Uterus (tissue), 4 donors: ENCODE measurements around the gene RNF144A. TPM values are rescaled to one million over a fixed set of nuclear protein-coding genes. Genes with fewer than 3 reads are reported as not detected.

Experiments
- DNase-seq, 2 donors: peaks; one replicate each; pipeline ENCODE4 v3.0.0-alpha.2; 2019 to 2020
- H3K27ac ChIP-seq, 2 donors: fragments of 200-600 bp; sonication (generic); 1 replicate in 1 of 2; 2 replicates in 1 of 2; pipeline ENCODE4 v1.5.1; 2016 to 2018
- H3K27me3 ChIP-seq, 2 donors: fragments of 200-600 bp; sonication (generic); one replicate each; pipeline ENCODE4 v1.5.1; 2018 to 2019; ENCODE audit warnings: control low read depth in 1 of 2
- H3K36me3 ChIP-seq, 2 donors: fragments of 200-600 bp; sonication (generic); one replicate each; pipeline ENCODE4 v1.5.1; 2019; ENCODE audit warnings: control low read depth in 1 of 2
- H3K4me1 ChIP-seq, 2 donors: fragments of 200-600 bp; sonication (generic); one replicate each; pipeline ENCODE4 v1.5.1; 2018 to 2019; ENCODE audit warnings: control low read depth in 1 of 2
- H3K4me3 ChIP-seq, 2 donors: fragments of 200-600 bp; sonication (generic); 1 replicate in 1 of 2; 2 replicates in 1 of 2; pipeline ENCODE4 v1.5.1; 2018 to 2019; ENCODE audit warnings: mild to moderate bottlenecking in 1 of 2
- H3K9me3 ChIP-seq, 2 donors: fragments of 200-600 bp; sonication (generic); one replicate each; pipeline ENCODE4 v1.5.1; 2019; ENCODE audit warnings: control low read depth in 1 of 2
- POLR2A ChIP-seq, 2 donors: fragments of 450-650 bp; IDR thresholded peaks; one replicate each; pipeline ENCODE4 v1.6.1; 2016; ENCODE audit warnings: antibody characterized with exemption in 2 of 2, mild to moderate bottlenecking in 1 of 2, moderate library complexity in 1 of 2
- intact Hi-C: fragments of 100-400 bp; cut with DNase I; formaldehyde crosslinking; loops from one replicate; pipeline ENCODE4 v1.15.1; 2023; ENCODE audit warnings: low total_unique reads
- total RNA-seq, 4 donors: library from RNA; depleted of rRNA in 3 of 4; stranded (reverse); fragments of >200 nt in 3 of 4; gene quantifications; one replicate each; pipeline versions ENCODE4 v1.1.0 to v1.2.4, GENCODE V29; 2014 to 2023
- TF ChIP-seq, protein P1 (sequence below), 4 experiments: fragments of 200-600 bp in 2 of 4; fragments of 450-650 bp in 2 of 4; sonication (generic) in 2 of 4; IDR thresholded peaks; one replicate each; pipeline ENCODE4 v1.5.1; 2016 to 2019; ENCODE audit warnings: antibody characterized with exemption in 4 of 4, mild to moderate bottlenecking in 2 of 4, moderate library complexity in 1 of 4
- donor health status: DM: yes; HTN: yes; CAD: no.

The RNF144A gene
- total RNA-seq, 4 donors from 2014 or later, result 22.5 to 103 (median 63.0) TPM

DNA sequence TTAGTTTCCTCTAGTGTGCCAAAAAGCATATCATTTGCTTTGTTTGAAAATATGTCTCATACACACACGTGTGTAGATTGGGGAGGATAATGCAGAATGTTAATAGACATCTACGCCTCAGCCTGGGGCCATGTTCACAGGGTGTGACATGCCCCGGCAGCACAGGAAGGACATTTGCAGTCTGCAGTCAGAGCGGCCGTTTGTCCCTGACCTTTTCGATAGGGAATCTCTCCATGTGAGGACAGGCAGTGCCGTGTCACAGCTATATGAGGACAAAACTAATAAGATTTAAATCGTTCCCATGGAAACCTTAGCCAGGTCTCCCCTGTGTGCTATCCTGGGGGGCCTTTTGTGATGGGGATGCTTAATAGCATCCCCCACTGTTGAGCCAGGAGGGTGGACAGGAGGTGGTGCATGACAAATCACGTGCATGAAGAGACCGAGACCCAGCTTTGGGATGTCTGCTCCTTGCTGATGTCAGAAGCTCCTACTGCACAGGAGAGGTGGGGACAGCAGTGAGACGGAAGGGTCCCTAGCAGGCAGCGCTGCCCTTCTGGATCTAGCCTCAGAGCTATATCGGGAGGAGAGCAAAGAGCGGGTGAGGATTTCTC is 100.6 kb downstream of the RNF144A start:
- no peak overlapping the region for H3K4me3 ChIP-seq
- no peak for DNase-seq
- intact Hi-C loops, result no loop called here
- peaks cover 6 to 18% of the 10 kb centered on the region in 2 donors for H3K4me1 ChIP-seq
- H3K27ac ChIP-seq, result peak overlapping the region; percentile 77 to 78
- H3K27me3 ChIP-seq, result no peaks in the 10 kb centered on the region
- no peaks in the 10 kb centered on the region for H3K36me3 ChIP-seq
- H3K9me3 ChIP-seq, result no peaks in the 10 kb centered on the region
- no peak for TF ChIP-seq POLR2A (IDR thresholded peaks at IDR 0.05)
- TF ChIP-seq, protein P1, sequence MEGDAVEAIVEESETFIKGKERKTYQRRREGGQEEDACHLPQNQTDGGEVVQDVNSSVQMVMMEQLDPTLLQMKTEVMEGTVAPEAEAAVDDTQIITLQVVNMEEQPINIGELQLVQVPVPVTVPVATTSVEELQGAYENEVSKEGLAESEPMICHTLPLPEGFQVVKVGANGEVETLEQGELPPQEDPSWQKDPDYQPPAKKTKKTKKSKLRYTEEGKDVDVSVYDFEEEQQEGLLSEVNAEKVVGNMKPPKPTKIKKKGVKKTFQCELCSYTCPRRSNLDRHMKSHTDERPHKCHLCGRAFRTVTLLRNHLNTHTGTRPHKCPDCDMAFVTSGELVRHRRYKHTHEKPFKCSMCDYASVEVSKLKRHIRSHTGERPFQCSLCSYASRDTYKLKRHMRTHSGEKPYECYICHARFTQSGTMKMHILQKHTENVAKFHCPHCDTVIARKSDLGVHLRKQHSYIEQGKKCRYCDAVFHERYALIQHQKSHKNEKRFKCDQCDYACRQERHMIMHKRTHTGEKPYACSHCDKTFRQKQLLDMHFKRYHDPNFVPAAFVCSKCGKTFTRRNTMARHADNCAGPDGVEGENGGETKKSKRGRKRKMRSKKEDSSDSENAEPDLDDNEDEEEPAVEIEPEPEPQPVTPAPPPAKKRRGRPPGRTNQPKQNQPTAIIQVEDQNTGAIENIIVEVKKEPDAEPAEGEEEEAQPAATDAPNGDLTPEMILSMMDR (IDR thresholded peaks at IDR 0.05), result no peak

DNA sequence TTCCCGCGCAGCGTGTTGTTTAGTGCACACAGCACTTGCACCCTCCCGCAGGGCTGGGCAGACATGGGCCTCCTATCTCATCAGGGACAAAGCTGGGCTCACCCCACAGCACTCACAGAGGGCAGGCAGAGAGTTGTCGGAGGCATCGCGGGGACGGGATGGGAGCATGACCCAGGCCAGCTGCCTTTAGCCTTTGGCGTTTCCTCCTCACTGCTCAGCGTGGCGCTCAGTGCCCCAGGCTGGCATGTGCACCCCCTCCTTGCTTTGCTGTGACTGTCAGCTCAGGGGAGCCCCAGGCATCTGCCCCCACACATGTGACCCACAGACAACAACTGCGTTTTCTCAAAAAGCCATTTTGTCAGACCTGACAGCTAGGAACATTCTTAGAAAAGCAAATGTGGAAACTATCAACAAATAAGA is 101.1 kb downstream of the RNF144A start:
- no peaks in the 10 kb centered on the region for H3K9me3 ChIP-seq
- peaks cover 6 to 18% of the 10 kb centered on the region in 2 donors for H3K4me1 ChIP-seq
- H3K27me3 ChIP-seq, result no peaks in the 10 kb centered on the region
- intact Hi-C loops, result no loop called here
- H3K27ac ChIP-seq, result peak overlapping the region; percentile 77 to 78
- H3K36me3 ChIP-seq, result no peaks in the 10 kb centered on the region
- H3K4me3 ChIP-seq, result no peak overlapping the region
- DNase-seq, result peak in 1 of 2 donors; percentile 57
- TF ChIP-seq, protein P1 (IDR thresholded peaks at IDR 0.05), result no peak
- TF ChIP-seq POLR2A (IDR thresholded peaks at IDR 0.05), result no peak

DNA sequence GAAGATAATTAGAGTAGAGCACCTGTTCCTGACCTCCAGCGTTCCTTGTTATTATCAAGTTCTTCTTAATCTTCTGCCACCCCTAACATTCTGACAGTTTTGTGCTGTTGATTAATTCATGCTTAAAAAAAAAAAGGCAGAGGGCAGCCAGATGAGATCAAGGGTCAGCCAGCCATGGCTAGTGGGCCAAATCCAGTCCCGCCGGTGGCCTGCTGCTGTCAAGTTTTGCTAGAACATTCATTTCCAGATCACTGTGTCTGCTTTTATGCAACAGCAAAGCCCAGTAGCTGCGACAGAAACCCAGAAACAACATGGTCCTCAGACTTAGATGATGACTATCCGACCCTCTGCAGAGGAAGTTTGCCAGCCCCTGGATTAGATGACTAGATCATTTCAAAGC is 101.6 kb downstream of the RNF144A start:
- TF ChIP-seq, protein P1 (IDR thresholded peaks at IDR 0.05), result no peak
- TF ChIP-seq POLR2A (IDR thresholded peaks at IDR 0.05), result no peak
- intact Hi-C loops, result no loop called here
- Histone ChIP-seq H3K27me3 (no peaks in the 10 kb centered on the region), H3K4me1 (peaks cover 6 to 13% of the 10 kb centered on the region in 2 donors), H3K27ac (peak overlapping the region; percentile 77 to 78), H3K9me3 (no peaks in the 10 kb centered on the region), H3K36me3 (no peaks in the 10 kb centered on the region), H3K4me3 (no peak overlapping the region)
- peak in 1 of 2 donors; percentile 53 for DNase-seq

DNA sequence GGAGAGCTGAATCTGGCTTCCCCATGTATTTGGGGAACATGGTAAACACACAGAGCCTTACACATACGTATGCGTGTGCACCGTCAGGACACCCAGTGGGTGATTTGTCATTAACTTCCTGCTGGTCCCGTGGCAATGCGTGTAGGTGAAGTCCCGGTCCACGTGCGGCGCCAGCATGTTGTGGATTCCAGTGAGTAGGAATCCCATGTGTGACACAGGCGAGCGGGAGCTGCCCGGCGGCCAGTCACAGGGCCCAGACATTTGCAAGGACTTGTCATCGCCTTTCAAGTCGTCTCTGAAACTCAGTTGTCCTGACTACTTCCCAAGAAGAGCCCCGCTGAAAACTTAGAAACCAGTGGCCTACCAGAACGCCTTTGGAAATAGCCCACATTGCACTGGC is 102.0 kb downstream of the RNF144A start:
- H3K4me1 ChIP-seq, result peaks cover 6 to 9% of the 10 kb centered on the region in 2 donors
- no peak for DNase-seq

DNA sequence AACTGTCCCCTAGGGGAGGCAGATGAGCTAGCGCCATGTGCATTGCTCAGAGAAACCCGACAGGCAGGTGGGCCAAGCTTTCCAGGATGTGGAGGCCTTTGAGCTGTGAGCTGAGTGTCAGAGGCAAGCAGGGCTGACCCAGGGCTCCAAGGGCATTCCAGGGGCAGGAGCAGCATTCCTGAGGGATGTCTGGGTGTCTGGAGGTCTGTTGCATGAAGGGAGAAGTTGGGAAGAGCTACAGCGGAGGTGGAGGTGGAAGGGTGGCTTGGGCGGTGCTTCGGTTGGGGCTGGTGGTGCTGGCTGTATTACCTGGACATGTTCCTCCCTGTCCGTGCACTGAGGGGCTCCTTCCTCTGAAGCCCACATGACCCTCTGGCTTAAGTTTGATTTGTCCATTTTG is 102.8 kb downstream of the RNF144A start:
- H3K27ac ChIP-seq, result peak overlapping the region; percentile 77 to 78
- TF ChIP-seq, protein P1 (IDR thresholded peaks at IDR 0.05), result no peak
- DNase-seq, result no peak
- H3K4me1 ChIP-seq, result peaks cover 7 to 9% of the 10 kb centered on the region in 2 donors
- no peaks in the 10 kb centered on the region for H3K36me3 ChIP-seq
- no peaks in the 10 kb centered on the region for H3K9me3 ChIP-seq
- H3K27me3 ChIP-seq, result no peaks in the 10 kb centered on the region
- intact Hi-C loops, result no loop called here
- no peak overlapping the region for H3K4me3 ChIP-seq

More for the DNA sequence above, 102.0 kb downstream of the RNF144A start:
- no peaks in the 10 kb centered on the region for H3K36me3 ChIP-seq
- intact Hi-C loops, result no loop called here
- TF ChIP-seq POLR2A (IDR thresholded peaks at IDR 0.05), result no peak
- TF ChIP-seq, protein P1 (IDR thresholded peaks at IDR 0.05), result no peak
- H3K9me3 ChIP-seq, result no peaks in the 10 kb centered on the region
- H3K4me3 ChIP-seq, result no peak overlapping the region
- peak overlapping the region; percentile 77 to 78 for H3K27ac ChIP-seq
- no peaks in the 10 kb centered on the region for H3K27me3 ChIP-seq
